Mesothelial cell of epicardium (in vitro differentiated cells): ENCODE results near the gene LEO1. TPM values are rescaled to one million over a fixed set of nuclear protein-coding genes. Genes with fewer than 3 reads are reported as not detected.

Source experiments
- DNase-seq, 2 experiments: peaks; one replicate each; pipeline ENCODE4 v3.0.0; 2021; ENCODE audit warnings: low spot score in 2 of 2; ENCODE audit not compliant: unreplicated experiment in 2 of 2
- H3K27ac Mint-ChIP-seq: 2 replicates; pipeline ENCODE4 v1.8.0; 2021; ENCODE audit warnings: mixed read lengths
- H3K27me3 Mint-ChIP-seq: 2 replicates; pipeline ENCODE4 v1.8.0; 2021; ENCODE audit warnings: low read depth, mixed read lengths
- H3K36me3 Mint-ChIP-seq: 2 replicates; pipeline ENCODE4 v1.8.0; 2021; ENCODE audit warnings: mixed read lengths
- H3K4me1 Mint-ChIP-seq: 2 replicates; pipeline ENCODE4 v1.8.0; 2021; ENCODE audit warnings: mixed read lengths
- H3K4me3 Mint-ChIP-seq: 2 replicates; pipeline ENCODE4 v1.8.0; 2021; ENCODE audit warnings: mild to moderate bottlenecking, moderate library complexity, mixed read lengths
- H3K9me3 Mint-ChIP-seq: 2 replicates; pipeline ENCODE4 v1.8.0; 2021; ENCODE audit warnings: mixed read lengths
- total RNA-seq: library from RNA; stranded (reverse); gene quantifications from 3 replicates; pipeline ENCODE4 v1.2.1, GENCODE V29; 2021
- TF ChIP-seq, protein P1 (sequence below): fragments of 200-600 bp; sonication (generic); IDR thresholded peaks from one replicate; pipeline ENCODE4 v1.5.0; 2021; ENCODE audit warnings: antibody characterized with exemption; ENCODE audit not compliant: unreplicated experiment

Gene LEO1
- total RNA-seq, 1 donor from 2014 or later: 22.4 TPM

- H3K36me3 Mint-ChIP-seq: peaks cover 14% of the 10 kb centered on the region
- no peak overlapping the region for H3K4me3 Mint-ChIP-seq
- H3K27ac Mint-ChIP-seq: peak overlapping the region; percentile 7
- H3K9me3 Mint-ChIP-seq: no peaks in the 10 kb centered on the region
- DNase-seq: no peak
- no peaks in the 10 kb centered on the region for H3K4me1 Mint-ChIP-seq
- no peaks in the 10 kb centered on the region for H3K27me3 Mint-ChIP-seq
- TF ChIP-seq, protein P1, sequence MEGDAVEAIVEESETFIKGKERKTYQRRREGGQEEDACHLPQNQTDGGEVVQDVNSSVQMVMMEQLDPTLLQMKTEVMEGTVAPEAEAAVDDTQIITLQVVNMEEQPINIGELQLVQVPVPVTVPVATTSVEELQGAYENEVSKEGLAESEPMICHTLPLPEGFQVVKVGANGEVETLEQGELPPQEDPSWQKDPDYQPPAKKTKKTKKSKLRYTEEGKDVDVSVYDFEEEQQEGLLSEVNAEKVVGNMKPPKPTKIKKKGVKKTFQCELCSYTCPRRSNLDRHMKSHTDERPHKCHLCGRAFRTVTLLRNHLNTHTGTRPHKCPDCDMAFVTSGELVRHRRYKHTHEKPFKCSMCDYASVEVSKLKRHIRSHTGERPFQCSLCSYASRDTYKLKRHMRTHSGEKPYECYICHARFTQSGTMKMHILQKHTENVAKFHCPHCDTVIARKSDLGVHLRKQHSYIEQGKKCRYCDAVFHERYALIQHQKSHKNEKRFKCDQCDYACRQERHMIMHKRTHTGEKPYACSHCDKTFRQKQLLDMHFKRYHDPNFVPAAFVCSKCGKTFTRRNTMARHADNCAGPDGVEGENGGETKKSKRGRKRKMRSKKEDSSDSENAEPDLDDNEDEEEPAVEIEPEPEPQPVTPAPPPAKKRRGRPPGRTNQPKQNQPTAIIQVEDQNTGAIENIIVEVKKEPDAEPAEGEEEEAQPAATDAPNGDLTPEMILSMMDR: no peak
Observed at GRCh38 chr15:51907136-51907862, 64.3 kb downstream of the LEO1 start.

- no peak overlapping the region for H3K4me3 Mint-ChIP-seq
- TF ChIP-seq, protein P1: no peak
- no peaks in the 10 kb centered on the region for H3K9me3 Mint-ChIP-seq
- no peaks in the 10 kb centered on the region for H3K27me3 Mint-ChIP-seq
- no peak for DNase-seq
- no peak overlapping the region for H3K27ac Mint-ChIP-seq
- peaks cover 33% of the 10 kb centered on the region for H3K36me3 Mint-ChIP-seq
- H3K4me1 Mint-ChIP-seq: no peaks in the 10 kb centered on the region
Observed at GRCh38 chr15:51904931-51905330, 66.6 kb downstream of the LEO1 start.

DNA sequence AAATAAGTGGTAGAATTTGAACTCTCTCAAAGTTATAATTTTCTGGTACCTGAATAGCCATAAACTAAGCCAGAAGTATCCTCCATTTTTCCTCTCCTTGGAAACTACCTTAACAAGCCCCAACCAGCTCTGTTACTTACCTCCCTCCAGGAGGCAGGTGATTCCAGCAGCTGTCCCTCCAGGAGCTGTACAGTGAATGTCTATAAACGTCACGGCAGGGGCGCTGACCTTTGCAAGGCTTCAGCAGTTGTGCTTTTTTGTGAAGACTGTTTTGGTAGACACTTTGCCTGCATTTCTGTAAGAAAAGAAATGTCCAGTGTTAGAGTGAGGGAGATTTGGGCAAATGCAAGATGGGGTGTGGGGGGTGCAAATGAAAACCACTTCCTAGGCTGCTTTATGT lies 67.2 kb downstream of the LEO1 start:
- Mint-ChIP-seq H3K4me3 (no peak overlapping the region), H3K27ac (no peak overlapping the region), H3K27me3 (no peaks in the 10 kb centered on the region), H3K9me3 (no peaks in the 10 kb centered on the region), H3K4me1 (no peaks in the 10 kb centered on the region), H3K36me3 (peaks cover 36% of the 10 kb centered on the region)
- TF ChIP-seq, protein P1: no peak
- DNase-seq: no peak

DNA sequence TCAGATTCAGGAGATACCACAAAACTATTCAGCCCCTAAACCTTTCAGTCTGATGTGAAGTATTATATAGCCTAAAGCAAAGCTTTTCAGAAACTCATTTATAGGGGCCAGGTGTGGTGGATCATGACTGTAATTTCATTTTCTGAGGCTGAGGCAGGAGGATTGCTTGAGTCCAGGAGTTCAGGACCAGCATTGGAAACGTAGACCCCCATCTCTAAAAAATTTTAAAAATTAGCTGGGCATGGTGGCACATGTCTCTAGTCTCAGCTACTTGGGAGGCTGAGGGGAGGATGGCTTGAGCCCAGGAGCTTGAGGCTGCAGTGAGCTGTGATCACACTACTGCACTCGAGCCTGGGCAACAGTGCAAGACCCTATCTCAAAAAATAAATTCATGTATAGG lies 82.1 kb downstream of the LEO1 start:
- Mint-ChIP-seq H3K36me3 (peaks cover 17% of the 10 kb centered on the region), H3K27ac (no peak overlapping the region), H3K4me1 (no peaks in the 10 kb centered on the region), H3K9me3 (no peaks in the 10 kb centered on the region), H3K4me3 (no peak overlapping the region), H3K27me3 (no peaks in the 10 kb centered on the region)
- TF ChIP-seq, protein P1: no peak
- no peak for DNase-seq

GRCh38 chr15:51888593-51889195 lies 82.9 kb downstream of the LEO1 start:
- no peak for DNase-seq
- H3K27ac Mint-ChIP-seq: no peak overlapping the region
- H3K4me1 Mint-ChIP-seq: no peaks in the 10 kb centered on the region
- no peak overlapping the region for H3K4me3 Mint-ChIP-seq
- H3K36me3 Mint-ChIP-seq: peaks cover 14% of the 10 kb centered on the region
- TF ChIP-seq, protein P1: peak; percentile 71
- H3K27me3 Mint-ChIP-seq: no peaks in the 10 kb centered on the region
- no peaks in the 10 kb centered on the region for H3K9me3 Mint-ChIP-seq

Other genes starting within 250 kb of the LEO1 start
- gene LYSMD2, start 234.1 kb downstream of the LEO1 start, total RNA-seq: 1.8 to 2.1 TPM (median 1.9 TPM) in 3 replicates
- 9.0 to 10.4 TPM (median 10.0 TPM) in 3 replicates for gene TMOD2, start 220.2 kb downstream of the LEO1 start, total RNA-seq
- gene TMOD3, start 142.1 kb downstream of the LEO1 start, total RNA-seq: 25.7 to 28.3 TPM (median 27.2 TPM) in 3 replicates
- 56.7 to 59.9 TPM (median 57.4 TPM) in 3 replicates for gene MAPK6, start 47.4 kb upstream of the LEO1 start, total RNA-seq
- gene BCL2L10, start 141.0 kb upstream of the LEO1 start, total RNA-seq: 0.36 TPM in 1 of 3 replicates, not detected in the others
- gene GNB5, start 219.6 kb upstream of the LEO1 start, total RNA-seq: 22.3 to 23.1 TPM (median 22.5 TPM) in 3 replicates